ENCODE data around the gene NOLC1.

GRCh38 chr10:102121739-102122372 lies 30.3 kb upstream of the NOLC1 start:
- TF ChIP-seq PHF8 (IDR thresholded peaks at IDR 0.05; ENCODE audit: borderline replicate concordance, low read depth) = no peak
- TF ChIP-seq CTCF (IDR thresholded peaks at IDR 0.05) = no peak
- TF ChIP-seq ESRRA (IDR thresholded peaks at IDR 0.05; ENCODE audit: borderline replicate concordance, low read length) = no peak
- no peak for TF ChIP-seq RAD21 (conservative IDR thresholded peaks at IDR 0.05 in 1 of 2, IDR thresholded peaks at IDR 0.05 in 1 of 2)
- no peak for TF ChIP-seq RNF2 (IDR thresholded peaks at IDR 0.05; ENCODE audit: borderline replicate concordance, low read depth)
- no peak for TF ChIP-seq CEBPB (IDR thresholded peaks at IDR 0.05)
- TF ChIP-seq POLR2A (IDR thresholded peaks at IDR 0.05; ENCODE audit: low read length) = no peak
- TF ChIP-seq REST (IDR thresholded peaks at IDR 0.05) = no peak
- no peak for TF ChIP-seq MAZ (IDR thresholded peaks at IDR 0.05; ENCODE audit: borderline replicate concordance, low read depth, low read length)
